Measurements from ENCODE around the gene ADGRV1. TPM values are rescaled to one million over a fixed set of nuclear protein-coding genes. Genes with fewer than 3 reads are reported as not detected.

The ADGRV1 gene
- total RNA-seq, 4 donors from 2014 or later, result 0.28 to 6.5 (median 3.7) TPM

- no peaks in the 10 kb centered on the region for H3K4me1 ChIP-seq
- TF ChIP-seq POLR2A (IDR thresholded peaks at IDR 0.05) (no peak), CTCF (IDR thresholded peaks at IDR 0.05) (no peak)
- H3K27ac ChIP-seq, result no peak overlapping the region
- no peaks in the 10 kb centered on the region for H3K9me3 ChIP-seq
- no peaks in the 10 kb centered on the region for H3K27me3 ChIP-seq
- no peaks in the 10 kb centered on the region for H3K36me3 ChIP-seq
- no peak for DNase-seq
- no peak overlapping the region for H3K4me3 ChIP-seq
Measured at GRCh38 chr5:90601468-90601867, 42.9 kb downstream of the ADGRV1 start.

GRCh38 chr5:90602681-90603080 is 44.1 kb downstream of the ADGRV1 start:
- H3K9me3 ChIP-seq, result no peaks in the 10 kb centered on the region
- no peak overlapping the region for H3K27ac ChIP-seq
- H3K36me3 ChIP-seq, result no peaks in the 10 kb centered on the region
- no peak overlapping the region for H3K4me3 ChIP-seq
- no peaks in the 10 kb centered on the region for H3K4me1 ChIP-seq
- no peak for DNase-seq
- no peaks in the 10 kb centered on the region for H3K27me3 ChIP-seq
- no peak for TF ChIP-seq POLR2A (IDR thresholded peaks at IDR 0.05)
- TF ChIP-seq CTCF (IDR thresholded peaks at IDR 0.05), result no peak

- no peak for TF ChIP-seq POLR2A (IDR thresholded peaks at IDR 0.05)
- TF ChIP-seq CTCF (IDR thresholded peaks at IDR 0.05), result peak in 1 of 6 experiments; percentile 3
- Histone ChIP-seq H3K27ac (no peak overlapping the region), H3K27me3 (no peaks in the 10 kb centered on the region), H3K4me3 (no peak overlapping the region), H3K36me3 (no peaks in the 10 kb centered on the region), H3K9me3 (no peaks in the 10 kb centered on the region), H3K4me1 (no peaks in the 10 kb centered on the region)
- DNase-seq, result no peak
Measured at GRCh38 chr5:90606539-90606938, 47.9 kb downstream of the ADGRV1 start.

GRCh38 chr5:90612919-90613318 is 54.3 kb downstream of the ADGRV1 start:
- Histone ChIP-seq H3K27me3 (no peaks in the 10 kb centered on the region), H3K27ac (no peak overlapping the region), H3K36me3 (no peaks in the 10 kb centered on the region), H3K4me1 (no peaks in the 10 kb centered on the region), H3K9me3 (no peaks in the 10 kb centered on the region), H3K4me3 (no peak overlapping the region)
- no peak for TF ChIP-seq CTCF (IDR thresholded peaks at IDR 0.05)
- TF ChIP-seq POLR2A (IDR thresholded peaks at IDR 0.05), result no peak
- no peak for DNase-seq

- Histone ChIP-seq H3K4me3 (no peak overlapping the region), H3K36me3 (no peaks in the 10 kb centered on the region), H3K9me3 (no peaks in the 10 kb centered on the region), H3K4me1 (no peaks in the 10 kb centered on the region), H3K27me3 (no peaks in the 10 kb centered on the region), H3K27ac (no peak overlapping the region)
- DNase-seq, result no peak
- TF ChIP-seq CTCF (IDR thresholded peaks at IDR 0.05) (no peak), POLR2A (IDR thresholded peaks at IDR 0.05) (no peak)
Measured at GRCh38 chr5:90613459-90613858, 54.9 kb downstream of the ADGRV1 start.

- DNase-seq, result no peak
- H3K9me3 ChIP-seq, result no peaks in the 10 kb centered on the region
- no peaks in the 10 kb centered on the region for H3K36me3 ChIP-seq
- no peaks in the 10 kb centered on the region for H3K27me3 ChIP-seq
- TF ChIP-seq CTCF (IDR thresholded peaks at IDR 0.05), result no peak
- no peak for TF ChIP-seq POLR2A (IDR thresholded peaks at IDR 0.05)
- H3K27ac ChIP-seq, result no peak overlapping the region
- H3K4me1 ChIP-seq, result no peaks in the 10 kb centered on the region
- no peak overlapping the region for H3K4me3 ChIP-seq
Measured at GRCh38 chr5:90613918-90614504, 55.4 kb downstream of the ADGRV1 start.

Measured in Peyer's patch (tissue), 4 donors.